HEK293 (cell line): Measurements from ENCODE around the gene CYB561A3.

ENCODE experiments used
- CTCF ChIA-PET: fragments of 350-600 bp; formaldehyde crosslinking; extraction: SDS; loops from one replicate; lab custom pipeline; 2021; ENCODE audit warnings: antibody characterized with exemption; lab: Yijun Ruan, JAX
- POLR2A ChIA-PET: fragments of 300-600 bp; formaldehyde crosslinking; extraction: SDS; loops from one replicate; lab custom pipeline; 2020; ENCODE audit warnings: antibody characterized with exemption, inconsistent platforms; lab: Yijun Ruan, JAX
- H3K27ac ChIP-seq: fragments of 200-500 bp; sonication (Bioruptor generic); 2 replicates; pipeline ENCODE4 v1.5.1; 2014; ENCODE audit warnings: low read depth, low read length, control low read depth, inconsistent platforms; ENCODE audit errors: extremely low read depth
- H3K36me3 ChIP-seq, 2 experiments: fragments of 200-500 bp in 1 of 2; sonication (Bioruptor generic) in 1 of 2; 1 replicate in 1 of 2; 2 replicates in 1 of 2; pipeline ENCODE4 v1.5.1; 2014 to 2017; ENCODE audit warnings: inconsistent platforms in 2 of 2, low read length in 2 of 2; ENCODE audit not compliant: control insufficient read depth in 2 of 2, insufficient read depth in 1 of 2
- H3K4me1 ChIP-seq: fragments of 200-500 bp; sonication (Bioruptor generic); 2 replicates; pipeline ENCODE4 v1.5.1; 2014; ENCODE audit warnings: mild to moderate bottlenecking, low read length, inconsistent platforms; ENCODE audit not compliant: control insufficient read depth, insufficient read depth
- H3K4me3 ChIP-seq: 2 replicates; pipeline ENCODE4 v1.5.1; 2011; ENCODE audit warnings: low read depth, mild to moderate bottlenecking, control low read depth, low read length, moderate library complexity
- H3K9me3 ChIP-seq: fragments of 200-500 bp; sonication (Bioruptor generic); 2 replicates; pipeline ENCODE4 v1.5.1; 2014; ENCODE audit warnings: low read depth, low read length, inconsistent platforms; ENCODE audit not compliant: control insufficient read depth, insufficient read depth
- HOXC10 ChIP-seq: sonication (generic); formaldehyde crosslinking; IDR thresholded peaks from 2 replicates; pipeline ENCODE4 v1.8.1; 2023; ENCODE audit warnings: mild to moderate bottlenecking, missing genetic modification reagents
- SALL2 ChIP-seq: fragments of 450-650 bp; formaldehyde crosslinking; IDR thresholded peaks from 2 replicates; pipeline ENCODE4 v1.5.0; 2017; ENCODE audit warnings: missing biosample characterization, mild to moderate bottlenecking, missing genetic modification characterization, borderline replicate concordance
- SCRT2 ChIP-seq: fragments of 450-650 bp; formaldehyde crosslinking; IDR thresholded peaks from 2 replicates; pipeline ENCODE4 v1.5.1; 2016; ENCODE audit warnings: missing biosample characterization, missing genetic modification characterization
- TCF7L2 ChIP-seq: IDR thresholded peaks from 2 replicates; pipeline ENCODE4 v1.6.1; 2011; ENCODE audit warnings: low read depth, mild to moderate bottlenecking, inconsistent platforms, low read length, moderate library complexity, borderline replicate concordance
- YY2 ChIP-seq: fragments of 450-650 bp; formaldehyde crosslinking; IDR thresholded peaks from 2 replicates; pipeline ENCODE4 v1.5.1; 2016; ENCODE audit warnings: missing biosample characterization, missing genetic modification characterization
- ZBTB17 ChIP-seq: fragments of 450-650 bp; formaldehyde crosslinking; IDR thresholded peaks from 2 replicates; pipeline ENCODE4 v1.5.1; 2016; ENCODE audit warnings: missing biosample characterization, missing genetic modification characterization
- ZFHX2 ChIP-seq: fragments of 450-650 bp; formaldehyde crosslinking; conservative IDR thresholded peaks from 2 replicates; pipeline ENCODE4 v1.5.1; 2016; ENCODE audit warnings: missing biosample characterization, missing genetic modification characterization
- ZNF112 ChIP-seq: fragments of 450-650 bp; formaldehyde crosslinking; IDR thresholded peaks from 2 replicates; pipeline ENCODE4 v1.5.0; 2017; ENCODE audit warnings: missing biosample characterization, missing genetic modification characterization
- ZNF133 ChIP-seq: fragments of 450-650 bp; formaldehyde crosslinking; IDR thresholded peaks from 2 replicates; pipeline ENCODE4 v1.5.1; 2016; ENCODE audit warnings: missing biosample characterization, missing genetic modification characterization
- ZNF23 ChIP-seq: fragments of 450-650 bp; formaldehyde crosslinking; IDR thresholded peaks from 2 replicates; pipeline ENCODE4 v1.5.1; 2016; ENCODE audit warnings: missing biosample characterization, missing genetic modification characterization, borderline replicate concordance
- ZNF266 ChIP-seq: fragments of 450-650 bp; formaldehyde crosslinking; IDR thresholded peaks from 2 replicates; pipeline ENCODE4 v1.5.1; 2016; ENCODE audit warnings: missing biosample characterization, missing genetic modification characterization, low read depth
- ZNF311 ChIP-seq: fragments of 450-650 bp; formaldehyde crosslinking; IDR thresholded peaks from 2 replicates; pipeline ENCODE4 v1.5.1; 2017; ENCODE audit warnings: missing biosample characterization, missing genetic modification characterization, borderline replicate concordance
- ZNF544 ChIP-seq: fragments of 450-650 bp; formaldehyde crosslinking; IDR thresholded peaks from 2 replicates; pipeline ENCODE4 v1.5.0; 2017; ENCODE audit warnings: missing biosample characterization, missing genetic modification characterization
- ZNF600 ChIP-seq: fragments of 450-650 bp; formaldehyde crosslinking; IDR thresholded peaks from 2 replicates; pipeline ENCODE4 v1.5.1; 2016; ENCODE audit warnings: missing biosample characterization, missing genetic modification characterization
- ZNF658 ChIP-seq: fragments of 450-650 bp; formaldehyde crosslinking; IDR thresholded peaks from 2 replicates; pipeline ENCODE4; 2016; ENCODE audit warnings: missing biosample characterization, missing genetic modification characterization
- ZNF670 ChIP-seq: fragments of 450-650 bp; formaldehyde crosslinking; IDR thresholded peaks from 2 replicates; pipeline ENCODE4 v1.5.1; 2016; ENCODE audit warnings: missing biosample characterization, missing genetic modification characterization, low read depth
- ZNF701 ChIP-seq: fragments of 450-650 bp; formaldehyde crosslinking; IDR thresholded peaks from 2 replicates; pipeline ENCODE4 v1.5.1; 2016; ENCODE audit warnings: missing biosample characterization, missing genetic modification characterization
- ZXDB ChIP-seq: fragments of 450-650 bp; formaldehyde crosslinking; IDR thresholded peaks from 2 replicates; pipeline ENCODE4 v1.5.1; 2016; ENCODE audit warnings: missing biosample characterization, missing genetic modification characterization
- TF ChIP-seq, protein P1 (sequence below): fragments of 450-650 bp; formaldehyde crosslinking; IDR thresholded peaks from 2 replicates; pipeline ENCODE4 v1.5.1; 2016; ENCODE audit warnings: missing biosample characterization, missing genetic modification characterization
- TF ChIP-seq, protein P2 (sequence below): fragments of 450-650 bp; formaldehyde crosslinking; IDR thresholded peaks from 2 replicates; pipeline ENCODE4 v1.5.1; 2016; ENCODE audit warnings: missing biosample characterization, missing genetic modification characterization
- TF ChIP-seq, protein P3 (sequence below): fragments of 450-650 bp; formaldehyde crosslinking; IDR thresholded peaks from 2 replicates; pipeline ENCODE4 v1.5.1; 2016; ENCODE audit warnings: missing biosample characterization, missing genetic modification characterization

Gene CYB561A3

DNA sequence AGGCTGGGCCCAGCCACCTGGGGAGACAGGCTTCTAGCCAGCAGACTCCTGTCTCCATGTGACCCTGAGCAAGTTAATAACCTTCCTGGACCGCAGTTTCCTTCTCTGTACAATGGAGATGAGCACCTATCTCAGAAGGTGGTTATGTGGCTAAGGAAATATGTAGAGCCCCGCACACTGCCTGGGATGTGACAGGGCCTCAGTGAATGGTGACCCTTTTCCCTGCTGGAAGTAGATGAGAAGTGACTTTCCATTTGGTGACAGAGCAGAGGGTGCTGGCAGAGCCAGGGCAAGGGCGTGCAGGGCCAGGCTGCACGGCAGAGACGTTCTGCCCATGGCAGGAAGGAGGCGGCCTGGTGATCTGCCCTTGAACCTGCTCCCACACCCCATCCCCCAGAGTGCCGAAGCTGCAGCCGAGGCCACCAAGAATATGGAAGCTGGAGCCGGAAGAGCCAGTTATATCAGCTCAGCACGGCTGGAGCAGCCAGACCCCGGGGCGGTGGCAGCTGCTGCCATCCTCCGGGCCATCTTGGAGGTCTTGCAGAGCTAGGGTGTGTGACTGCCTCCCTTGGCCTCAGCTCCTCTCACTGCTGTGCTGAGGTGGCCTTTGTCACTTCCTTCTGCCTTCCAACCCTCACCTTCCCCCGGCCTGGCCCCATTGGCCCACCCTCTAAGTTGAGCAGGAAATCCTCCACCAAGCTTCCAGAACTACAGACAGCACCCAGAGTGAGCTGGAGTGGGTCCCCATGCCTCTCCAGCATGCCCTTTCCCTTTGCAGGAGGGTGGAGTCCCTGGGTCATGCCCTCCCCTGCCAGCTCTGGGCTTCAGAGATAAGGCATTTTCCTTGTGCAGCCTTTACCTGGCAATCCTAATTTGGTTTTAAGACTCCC is 15.5 kb downstream of the CYB561A3 start (continued):
- TF ChIP-seq, protein P1, sequence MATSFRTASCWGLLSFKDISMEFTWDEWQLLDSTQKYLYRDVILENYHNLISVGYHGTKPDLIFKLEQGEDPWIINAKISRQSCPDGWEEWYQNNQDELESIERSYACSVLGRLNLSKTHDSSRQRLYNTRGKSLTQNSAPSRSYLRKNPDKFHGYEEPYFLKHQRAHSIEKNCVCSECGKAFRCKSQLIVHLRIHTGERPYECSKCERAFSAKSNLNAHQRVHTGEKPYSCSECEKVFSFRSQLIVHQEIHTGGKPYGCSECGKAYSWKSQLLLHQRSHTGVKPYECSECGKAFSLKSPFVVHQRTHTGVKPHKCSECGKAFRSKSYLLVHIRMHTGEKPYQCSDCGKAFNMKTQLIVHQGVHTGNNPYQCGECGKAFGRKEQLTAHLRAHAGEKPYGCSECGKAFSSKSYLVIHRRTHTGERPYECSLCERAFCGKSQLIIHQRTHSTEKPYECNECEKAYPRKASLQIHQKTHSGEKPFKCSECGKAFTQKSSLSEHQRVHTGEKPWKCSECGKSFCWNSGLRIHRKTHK (tag by site-specific recombination) = no peak
- TF ChIP-seq ZNF658 (tag by site-specific recombination) = no peak
- no peak for TF ChIP-seq HOXC10
- no peak for TF ChIP-seq ZNF133
- TF ChIP-seq ZBTB17 (tag by site-specific recombination) = no peak

DNA sequence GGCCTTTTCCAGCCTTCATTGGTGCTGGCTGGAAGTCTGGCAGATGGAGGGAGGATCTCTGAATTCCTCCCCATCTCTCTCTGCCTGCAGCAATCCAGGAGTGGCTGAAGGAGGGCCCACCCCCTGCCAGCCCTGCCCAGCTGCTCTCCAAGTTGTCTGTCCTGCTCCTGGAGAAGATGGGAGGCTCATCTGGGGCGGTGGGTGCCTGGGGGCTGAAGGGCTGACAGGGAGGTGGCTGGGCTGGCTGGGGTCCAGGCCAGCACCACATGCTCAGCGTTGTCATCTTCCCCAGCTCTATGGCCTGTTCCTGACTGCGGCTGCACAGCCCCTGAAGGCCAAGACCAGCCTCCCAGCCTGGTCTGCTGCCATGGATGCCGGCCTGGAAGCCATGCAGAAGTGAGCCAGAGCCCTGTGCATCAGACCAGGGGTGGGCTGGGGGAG is 16.5 kb downstream of the CYB561A3 start:
- peaks cover 0 to 82% of the 10 kb centered on the region in 2 experiments; a peak in 1 of 3 replicates for H3K36me3 ChIP-seq
- peak; percentile 51 for TF ChIP-seq ZBTB17 (tag by site-specific recombination)
- no peak for TF ChIP-seq ZNF112
- H3K4me3 ChIP-seq = no peak overlapping the region
- ChIA-PET POLR2A (interaction anchor here (1.5 kb wide), 1 partner anchor 17 kb away, joined by 4 read pairs; the partner anchor contains the start of genes CYB561A3 and TMEM138), CTCF (interaction anchor here (0.6 to 0.7 kb wide), 2 partner anchors 9 to 446 kb away, joined by 4 read pairs; no protein-coding TSS in a partner anchor)
- H3K4me1 ChIP-seq = no peaks in the 10 kb centered on the region
- H3K27ac ChIP-seq = no peak overlapping the region
- H3K9me3 ChIP-seq = no peaks in the 10 kb centered on the region

DNA sequence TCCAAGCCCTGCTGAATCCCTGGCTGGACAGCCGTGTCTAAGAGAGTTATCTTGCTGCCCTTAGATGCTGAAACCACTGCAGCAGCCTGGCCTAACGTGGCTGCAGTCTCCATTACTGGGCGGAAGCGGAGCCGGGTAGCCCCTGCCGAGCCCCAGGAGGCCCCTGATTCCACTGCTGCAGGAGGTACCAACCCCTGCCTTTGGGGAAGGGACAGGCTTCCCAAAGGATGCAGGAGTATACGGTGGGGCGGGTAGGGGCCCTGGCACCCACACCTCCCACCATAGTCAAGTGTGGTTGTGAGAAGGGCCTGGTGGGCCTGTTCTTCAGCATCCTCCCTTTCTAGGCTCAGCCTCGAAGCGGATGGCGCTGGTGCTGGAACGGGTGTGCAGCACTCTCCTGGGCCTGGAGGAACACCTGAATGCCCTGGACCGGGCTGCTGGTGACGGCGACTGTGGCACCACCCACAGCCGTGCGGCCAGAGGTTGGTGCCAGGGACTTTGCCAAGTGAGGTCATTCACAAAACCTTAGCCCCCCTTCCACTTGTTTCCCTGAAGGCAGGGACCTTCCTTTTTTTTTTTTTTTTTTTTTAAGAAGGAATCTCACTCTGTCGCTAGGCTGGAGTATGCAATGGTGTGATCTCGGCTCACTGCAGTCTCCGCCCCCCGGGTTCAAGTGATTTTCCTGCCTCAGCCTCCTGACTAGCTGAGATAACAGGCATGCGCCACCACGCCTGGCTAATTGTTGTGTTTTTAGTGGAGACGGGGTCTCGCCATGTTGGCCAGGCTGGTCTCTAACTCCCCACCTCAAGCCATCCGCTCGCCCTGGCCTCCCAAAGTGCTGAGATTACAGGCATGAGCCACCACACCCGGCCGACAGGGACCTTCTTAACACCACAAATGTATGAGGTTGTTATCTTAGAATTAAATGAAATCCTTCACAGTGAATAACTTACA is 17.6 kb downstream of the CYB561A3 start:
- H3K4me3 ChIP-seq = no peak overlapping the region
- ChIA-PET CTCF (interaction anchor here (0.7 kb wide), 1 partner anchor 444 kb away, joined by 4 read pairs; no protein-coding TSS in a partner anchor), POLR2A (no interaction called here)
- peaks cover 0 to 78% of the 10 kb centered on the region in 2 experiments; a peak in 1 of 3 replicates for H3K36me3 ChIP-seq
- no peaks in the 10 kb centered on the region for H3K4me1 ChIP-seq
- no peak overlapping the region for H3K27ac ChIP-seq
- H3K9me3 ChIP-seq = no peaks in the 10 kb centered on the region
- TF ChIP-seq ZXDB (tag by site-specific recombination) = no peak
- no peak for TF ChIP-seq ZNF544 (tag by site-specific recombination)
- no peak for TF ChIP-seq SALL2 (tag by site-specific recombination)
- TF ChIP-seq ZNF23 (tag by site-specific recombination) = no peak
- TF ChIP-seq ZNF266 (tag by site-specific recombination) = no peak
- no peak for TF ChIP-seq ZNF311 (tag by site-specific recombination)
- TF ChIP-seq ZFHX2 (tag by site-specific recombination) = no peak
- TF ChIP-seq, protein P2, sequence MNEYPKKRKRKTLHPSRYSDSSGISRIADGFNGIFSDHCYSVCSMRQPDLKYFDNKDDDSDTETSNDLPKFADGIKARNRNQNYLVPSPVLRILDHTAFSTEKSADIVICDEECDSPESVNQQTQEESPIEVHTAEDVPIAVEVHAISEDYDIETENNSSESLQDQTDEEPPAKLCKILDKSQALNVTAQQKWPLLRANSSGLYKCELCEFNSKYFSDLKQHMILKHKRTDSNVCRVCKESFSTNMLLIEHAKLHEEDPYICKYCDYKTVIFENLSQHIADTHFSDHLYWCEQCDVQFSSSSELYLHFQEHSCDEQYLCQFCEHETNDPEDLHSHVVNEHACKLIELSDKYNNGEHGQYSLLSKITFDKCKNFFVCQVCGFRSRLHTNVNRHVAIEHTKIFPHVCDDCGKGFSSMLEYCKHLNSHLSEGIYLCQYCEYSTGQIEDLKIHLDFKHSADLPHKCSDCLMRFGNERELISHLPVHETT (tag by site-specific recombination) = no peak
- TF ChIP-seq ZNF670 (tag by site-specific recombination) = no peak
- TF ChIP-seq ZNF600 (tag by site-specific recombination) = no peak
- no peak for TF ChIP-seq TCF7L2
- TF ChIP-seq YY2 (tag by site-specific recombination) = no peak
- TF ChIP-seq ZNF701 (tag by site-specific recombination) = no peak
- TF ChIP-seq SCRT2 (tag by site-specific recombination) = no peak
- TF ChIP-seq, protein P3, sequence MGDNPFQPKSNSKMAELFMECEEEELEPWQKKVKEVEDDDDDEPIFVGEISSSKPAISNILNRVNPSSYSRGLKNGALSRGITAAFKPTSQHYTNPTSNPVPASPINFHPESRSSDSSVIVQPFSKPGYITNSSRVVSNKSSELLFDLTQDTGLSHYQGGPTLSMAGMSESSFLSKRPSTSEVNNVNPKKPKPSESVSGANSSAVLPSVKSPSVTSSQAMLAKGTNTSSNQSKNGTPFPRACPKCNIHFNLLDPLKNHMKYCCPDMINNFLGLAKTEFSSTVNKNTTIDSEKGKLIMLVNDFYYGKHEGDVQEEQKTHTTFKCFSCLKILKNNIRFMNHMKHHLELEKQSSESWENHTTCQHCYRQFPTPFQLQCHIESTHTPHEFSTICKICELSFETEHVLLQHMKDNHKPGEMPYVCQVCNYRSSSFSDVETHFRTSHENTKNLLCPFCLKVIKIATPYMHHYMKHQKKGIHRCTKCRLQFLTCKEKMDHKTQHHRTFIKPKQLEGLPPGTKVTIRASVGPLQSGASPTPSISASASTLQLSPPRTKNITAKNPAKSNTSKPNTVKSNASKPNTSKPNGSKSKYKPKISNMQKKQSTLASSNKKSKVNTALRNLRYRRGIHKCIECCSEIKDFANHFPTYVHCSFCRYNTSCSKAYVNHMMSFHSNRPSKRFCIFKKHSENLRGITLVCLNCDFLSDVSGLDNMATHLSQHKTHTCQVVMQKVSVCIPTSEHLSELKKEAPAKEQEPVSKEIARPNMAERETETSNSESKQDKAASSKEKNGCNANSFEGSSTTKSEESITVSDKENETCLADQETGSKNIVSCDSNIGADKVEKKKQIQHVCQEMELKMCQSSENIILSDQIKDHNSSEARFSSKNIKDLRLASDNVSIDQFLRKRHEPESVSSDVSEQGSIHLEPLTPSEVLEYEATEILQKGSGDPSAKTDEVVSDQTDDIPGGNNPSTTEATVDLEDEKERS (tag by site-specific recombination) = no peak
